ENCODE results near the gene CCDC183.
"Not testable (repeated sequence)": the region's sequence is repeated elsewhere in the genome, so short reads cannot be mapped to it uniquely, and the experiment has no call there.

DNA sequence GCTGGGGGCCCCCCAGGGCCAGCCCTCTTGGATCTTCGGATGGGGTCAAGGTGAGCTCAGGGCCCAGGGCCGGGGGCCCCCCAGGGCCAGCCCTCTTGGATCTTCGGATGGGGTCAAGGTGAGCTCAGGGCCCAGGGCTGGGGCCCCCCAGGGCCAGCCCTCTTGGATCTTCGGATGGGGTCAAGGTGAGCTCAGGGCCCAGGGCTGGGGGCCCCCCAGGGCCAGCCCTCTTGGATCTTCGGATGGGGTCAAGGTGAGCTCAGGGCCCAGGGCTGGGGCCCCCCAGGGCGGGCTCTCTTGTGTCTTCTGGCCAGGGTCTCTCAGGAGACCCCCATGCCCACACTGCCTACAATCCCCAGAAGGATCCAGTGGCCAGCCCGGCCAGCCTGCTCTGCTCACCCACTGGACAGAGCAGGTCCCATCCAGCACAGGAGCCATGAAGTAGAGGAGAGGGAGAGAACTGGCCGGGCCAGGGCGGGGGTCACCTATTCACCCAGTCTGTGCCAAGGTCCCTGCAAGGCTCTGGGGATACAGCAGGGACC, 6.9 kb downstream of the CCDC183 start:
- TF ChIP-seq ZNF274 (IDR thresholded peaks at IDR 0.05; ENCODE audit: low read depth, low read length); SUZ12 (IDR thresholded peaks at IDR 0.05; ENCODE audit: extremely low read depth, insufficient read depth, insufficient read length): not testable (repeated sequence)
